ENCODE results near the gene PTPRB. TPM values are rescaled to one million over a fixed set of nuclear protein-coding genes. Genes with fewer than 3 reads are reported as not detected.

Gene PTPRB
- not detected for total RNA-seq

- Mint-ChIP-seq H3K27me3 (ENCODE audit: low read depth) (peaks cover 9% of the 10 kb centered on the region), H3K4me3 (no peak within 1 kb of the TSS), H3K36me3 (ENCODE audit: low read depth) (no peaks in the 10 kb centered on the region), H3K27ac (no peak within 1 kb of the TSS), H3K4me1 (ENCODE audit: low read depth) (no peaks in the 10 kb centered on the region), H3K9me3 (no peaks in the 10 kb centered on the region)
- CTCF ChIA-PET, result interaction anchor here (0.6 kb wide), 1 partner anchor 40 kb away, joined by 3 read pairs; no protein-coding TSS in a partner anchor
- intact Hi-C loops (cut with micrococcal nuclease), result no loop called here
- DNase-seq, result no peak
These were observed at the start of gene PTPRB for GRCh38 chr12:70637303-70638085. PTPRB (minus strand) TSS chr12:70637429; CDS start chr12:70637395, 34 bp downstream.

GRCh38 chr12:70686907-70687306, 49.7 kb upstream of the PTPRB start:
- no peak overlapping the region for H3K27ac Mint-ChIP-seq
- CTCF ChIA-PET, result no interaction called here
- no peaks in the 10 kb centered on the region for H3K4me1 Mint-ChIP-seq (ENCODE audit: low read depth)
- no peaks in the 10 kb centered on the region for H3K36me3 Mint-ChIP-seq (ENCODE audit: low read depth)
- intact Hi-C loops (cut with micrococcal nuclease), result no loop called here
- DNase-seq, result no peak
- H3K4me3 Mint-ChIP-seq, result no peak overlapping the region
- peaks cover 10% of the 10 kb centered on the region for H3K27me3 Mint-ChIP-seq (ENCODE audit: low read depth)
- H3K9me3 Mint-ChIP-seq, result no peaks in the 10 kb centered on the region

GRCh38 chr12:70686299-70686698, 49.1 kb upstream of the PTPRB start:
- Mint-ChIP-seq H3K4me1 (ENCODE audit: low read depth) (no peaks in the 10 kb centered on the region), H3K27me3 (ENCODE audit: low read depth) (peaks cover 14% of the 10 kb centered on the region), H3K4me3 (no peak overlapping the region), H3K9me3 (no peaks in the 10 kb centered on the region), H3K36me3 (ENCODE audit: low read depth) (no peaks in the 10 kb centered on the region), H3K27ac (no peak overlapping the region)
- intact Hi-C loops (cut with micrococcal nuclease), result no loop called here
- CTCF ChIA-PET, result interaction anchor here (0.6 kb wide), 1 partner anchor 28 kb away, joined by 5 read pairs; no protein-coding TSS in a partner anchor
- DNase-seq, result no peak

GRCh38 chr12:70683976-70684375, 46.7 kb upstream of the PTPRB start:
- CTCF ChIA-PET, result no interaction called here
- Mint-ChIP-seq H3K36me3 (ENCODE audit: low read depth) (no peaks in the 10 kb centered on the region), H3K27me3 (ENCODE audit: low read depth) (peaks cover 18% of the 10 kb centered on the region), H3K27ac (no peak overlapping the region), H3K4me1 (ENCODE audit: low read depth) (no peaks in the 10 kb centered on the region), H3K4me3 (no peak overlapping the region), H3K9me3 (no peaks in the 10 kb centered on the region)
- no peak for DNase-seq
- intact Hi-C loops (cut with micrococcal nuclease), result no loop called here

- peaks cover 4% of the 10 kb centered on the region for H3K27me3 Mint-ChIP-seq (ENCODE audit: low read depth)
- no peak for DNase-seq
- CTCF ChIA-PET, result interaction anchor here (1.0 kb wide), 1 partner anchor 28 kb away, joined by 3 read pairs; no protein-coding TSS in a partner anchor
- no peak overlapping the region for H3K4me3 Mint-ChIP-seq
- no peaks in the 10 kb centered on the region for H3K36me3 Mint-ChIP-seq (ENCODE audit: low read depth)
- no peaks in the 10 kb centered on the region for H3K4me1 Mint-ChIP-seq (ENCODE audit: low read depth)
- peaks cover 2% of the 10 kb centered on the region for H3K9me3 Mint-ChIP-seq
- intact Hi-C loops (cut with micrococcal nuclease), result no loop called here
- H3K27ac Mint-ChIP-seq, result no peak overlapping the region
These were observed 34.5 kb upstream of the PTPRB start for GRCh38 chr12:70671698-70672097.

GRCh38 chr12:70670948-70671347, 33.7 kb upstream of the PTPRB start:
- CTCF ChIA-PET, result interaction anchor here (1.0 kb wide), 1 partner anchor 28 kb away, joined by 3 read pairs; no protein-coding TSS in a partner anchor
- no peak overlapping the region for H3K27ac Mint-ChIP-seq
- H3K9me3 Mint-ChIP-seq, result peaks cover 2% of the 10 kb centered on the region
- peaks cover 4% of the 10 kb centered on the region for H3K27me3 Mint-ChIP-seq (ENCODE audit: low read depth)
- no peaks in the 10 kb centered on the region for H3K36me3 Mint-ChIP-seq (ENCODE audit: low read depth)
- no peak for DNase-seq
- H3K4me3 Mint-ChIP-seq, result no peak overlapping the region
- H3K4me1 Mint-ChIP-seq (ENCODE audit: low read depth), result no peaks in the 10 kb centered on the region
- intact Hi-C loops (cut with micrococcal nuclease), result no loop called here

- Mint-ChIP-seq H3K36me3 (ENCODE audit: low read depth) (no peaks in the 10 kb centered on the region), H3K4me1 (ENCODE audit: low read depth) (no peaks in the 10 kb centered on the region), H3K27ac (no peak overlapping the region), H3K27me3 (ENCODE audit: low read depth) (peaks cover 2% of the 10 kb centered on the region), H3K4me3 (no peak overlapping the region), H3K9me3 (no peaks in the 10 kb centered on the region)
- DNase-seq, result no peak
- intact Hi-C loops (cut with micrococcal nuclease), result no loop called here
- CTCF ChIA-PET, result no interaction called here
These were observed 30.0 kb upstream of the PTPRB start for GRCh38 chr12:70667253-70667652.

GRCh38 chr12:70666364-70666763, 29.1 kb upstream of the PTPRB start:
- H3K36me3 Mint-ChIP-seq (ENCODE audit: low read depth), result no peaks in the 10 kb centered on the region
- no peak for DNase-seq
- H3K27ac Mint-ChIP-seq, result no peak overlapping the region
- intact Hi-C loops (cut with micrococcal nuclease), result no loop called here
- CTCF ChIA-PET, result no interaction called here
- H3K9me3 Mint-ChIP-seq, result no peaks in the 10 kb centered on the region
- H3K27me3 Mint-ChIP-seq (ENCODE audit: low read depth), result peaks cover 2% of the 10 kb centered on the region
- H3K4me3 Mint-ChIP-seq, result no peak overlapping the region
- H3K4me1 Mint-ChIP-seq (ENCODE audit: low read depth), result no peaks in the 10 kb centered on the region

GRCh38 chr12:70664465-70664881, 27.2 kb upstream of the PTPRB start:
- H3K4me1 Mint-ChIP-seq (ENCODE audit: low read depth), result no peaks in the 10 kb centered on the region
- no peak overlapping the region for H3K4me3 Mint-ChIP-seq
- peaks cover 2% of the 10 kb centered on the region for H3K27me3 Mint-ChIP-seq (ENCODE audit: low read depth)
- intact Hi-C loops (cut with micrococcal nuclease), result no loop called here
- CTCF ChIA-PET, result interaction anchor here (0.6 kb wide), 1 partner anchor 555 kb away, joined by 4 read pairs; no protein-coding TSS in a partner anchor
- H3K9me3 Mint-ChIP-seq, result no peaks in the 10 kb centered on the region
- H3K36me3 Mint-ChIP-seq (ENCODE audit: low read depth), result no peaks in the 10 kb centered on the region
- H3K27ac Mint-ChIP-seq, result no peak overlapping the region
- no peak for DNase-seq

GRCh38 chr12:70663838-70664237, 26.6 kb upstream of the PTPRB start:
- Mint-ChIP-seq H3K4me3 (no peak overlapping the region), H3K36me3 (ENCODE audit: low read depth) (no peaks in the 10 kb centered on the region), H3K9me3 (no peaks in the 10 kb centered on the region), H3K27ac (no peak overlapping the region), H3K4me1 (ENCODE audit: low read depth) (no peaks in the 10 kb centered on the region), H3K27me3 (ENCODE audit: low read depth) (peaks cover 2% of the 10 kb centered on the region)
- DNase-seq, result no peak
- CTCF ChIA-PET, result no interaction called here
- intact Hi-C loops (cut with micrococcal nuclease), result no loop called here

GRCh38 chr12:70661466-70662161, 24.4 kb upstream of the PTPRB start:
- Mint-ChIP-seq H3K9me3 (no peaks in the 10 kb centered on the region), H3K4me3 (no peak overlapping the region), H3K27ac (no peak overlapping the region), H3K36me3 (ENCODE audit: low read depth) (no peaks in the 10 kb centered on the region), H3K4me1 (ENCODE audit: low read depth) (no peaks in the 10 kb centered on the region), H3K27me3 (ENCODE audit: low read depth) (no peaks in the 10 kb centered on the region)
- intact Hi-C loops (cut with micrococcal nuclease), result no loop called here
- CTCF ChIA-PET, result no interaction called here
- no peak for DNase-seq

GRCh38 chr12:70660620-70661219, 23.5 kb upstream of the PTPRB start:
- intact Hi-C loops (cut with micrococcal nuclease), result no loop called here
- H3K4me1 Mint-ChIP-seq (ENCODE audit: low read depth), result no peaks in the 10 kb centered on the region
- no peaks in the 10 kb centered on the region for H3K36me3 Mint-ChIP-seq (ENCODE audit: low read depth)
- CTCF ChIA-PET, result no interaction called here
- no peaks in the 10 kb centered on the region for H3K9me3 Mint-ChIP-seq
- no peak for DNase-seq
- no peak overlapping the region for H3K27ac Mint-ChIP-seq
- no peak overlapping the region for H3K4me3 Mint-ChIP-seq
- no peaks in the 10 kb centered on the region for H3K27me3 Mint-ChIP-seq (ENCODE audit: low read depth)

Measured in activated naive CD4-positive, alpha-beta T cell treated with anti-CD3 and anti-CD28 coated beads for 36 hours (primary cell).